Measurements from ENCODE around the gene FKBP2.

GRCh38 chr11:64224891-64225607 lies 15.8 kb upstream of the FKBP2 start:
- TF ChIP-seq POLR2A (IDR thresholded peaks at IDR 0.05) (no peak), CTCF (IDR thresholded peaks at IDR 0.05 in 4 of 5, conservative IDR thresholded peaks at IDR 0.05 in 1 of 5) (no peak)

Data from gastrocnemius medialis (tissue), 4 donors.